HEK293 (cell line): ENCODE measurements around the gene TAS2R38.
A peak's percentile ranks its signal among the peaks of the same experiment; 100 is the strongest.

ENCODE experiments used
- BCL11B ChIP-seq: fragments of 450-650 bp; formaldehyde crosslinking; IDR thresholded peaks from 2 replicates; pipeline ENCODE4 v1.5.1; 2016; ENCODE audit warnings: low read depth, missing biosample characterization, missing genetic modification characterization
- FEZF1 ChIP-seq: fragments of 450-650 bp; formaldehyde crosslinking; IDR thresholded peaks from 2 replicates; pipeline ENCODE4 v1.5.1; 2016; ENCODE audit warnings: missing biosample characterization, missing genetic modification characterization
- GLI4 ChIP-seq: fragments of 450-650 bp; formaldehyde crosslinking; IDR thresholded peaks from 2 replicates; pipeline ENCODE4 v1.5.1; 2016; ENCODE audit warnings: missing biosample characterization, missing genetic modification characterization
- GLIS2 ChIP-seq: fragments of 450-650 bp; formaldehyde crosslinking; IDR thresholded peaks from 2 replicates; pipeline ENCODE4 v1.5.1; 2016; ENCODE audit warnings: missing biosample characterization, missing genetic modification characterization
- KLF7 ChIP-seq: fragments of 450-650 bp; formaldehyde crosslinking; IDR thresholded peaks from 2 replicates; pipeline ENCODE4 v1.5.1; 2016; ENCODE audit warnings: missing biosample characterization, missing genetic modification characterization, borderline replicate concordance
- KLF8 ChIP-seq: fragments of 450-650 bp; formaldehyde crosslinking; IDR thresholded peaks from 2 replicates; pipeline ENCODE4 v1.5.1; 2016; ENCODE audit warnings: missing biosample characterization, missing genetic modification characterization
- MYNN ChIP-seq: fragments of 450-650 bp; formaldehyde crosslinking; IDR thresholded peaks from 2 replicates; pipeline ENCODE4 v1.5.1; 2016; ENCODE audit warnings: missing biosample characterization, missing genetic modification characterization, borderline replicate concordance
- OSR2 ChIP-seq: fragments of 450-650 bp; formaldehyde crosslinking; IDR thresholded peaks from 2 replicates; pipeline ENCODE4 v1.5.1; 2016; ENCODE audit warnings: missing biosample characterization, missing genetic modification characterization
- REST ChIP-seq: fragments of 450-650 bp; formaldehyde crosslinking; IDR thresholded peaks from 2 replicates; pipeline ENCODE4 v1.5.1; 2016; ENCODE audit warnings: missing biosample characterization, missing genetic modification characterization
- SETDB1 ChIP-seq: IDR thresholded peaks from one replicate; pipeline ENCODE4 v1.6.1; 2017; ENCODE audit warnings: mild to moderate bottlenecking, low read length, moderate library complexity, mixed read lengths; ENCODE audit not compliant: insufficient read length
- ZBTB48 ChIP-seq: fragments of 450-650 bp; formaldehyde crosslinking; IDR thresholded peaks from 2 replicates; pipeline ENCODE4 v1.5.1; 2016; ENCODE audit warnings: missing biosample characterization, missing genetic modification characterization
- ZFP37 ChIP-seq: fragments of 450-650 bp; formaldehyde crosslinking; IDR thresholded peaks from 2 replicates; pipeline ENCODE4 v1.5.1; 2016; ENCODE audit warnings: missing biosample characterization, missing genetic modification characterization
- ZNF280C ChIP-seq: fragments of 450-650 bp; formaldehyde crosslinking; IDR thresholded peaks from 2 replicates; pipeline ENCODE4 v1.5.1; 2016; ENCODE audit warnings: missing biosample characterization, missing genetic modification characterization
- ZNF302 ChIP-seq: fragments of 450-650 bp; formaldehyde crosslinking; IDR thresholded peaks from 2 replicates; pipeline ENCODE4 v1.5.1; 2016; ENCODE audit warnings: missing biosample characterization, missing genetic modification characterization, low read depth
- ZNF311 ChIP-seq: fragments of 450-650 bp; formaldehyde crosslinking; IDR thresholded peaks from 2 replicates; pipeline ENCODE4 v1.5.1; 2017; ENCODE audit warnings: missing biosample characterization, missing genetic modification characterization, borderline replicate concordance
- ZNF354C ChIP-seq: fragments of 450-650 bp; formaldehyde crosslinking; IDR thresholded peaks from 2 replicates; pipeline ENCODE4 v1.5.1; 2016; ENCODE audit warnings: missing biosample characterization, missing genetic modification characterization, low read depth, borderline replicate concordance
- ZNF362 ChIP-seq: fragments of 450-650 bp; formaldehyde crosslinking; IDR thresholded peaks from 2 replicates; pipeline ENCODE4 v1.5.1; 2016; ENCODE audit warnings: missing biosample characterization, missing genetic modification characterization
- ZNF391 ChIP-seq: fragments of 450-650 bp; formaldehyde crosslinking; IDR thresholded peaks from 2 replicates; pipeline ENCODE4 v1.5.1; 2016; ENCODE audit warnings: low read depth, missing biosample characterization, missing genetic modification characterization, borderline replicate concordance
- ZNF394 ChIP-seq: fragments of 450-650 bp; formaldehyde crosslinking; IDR thresholded peaks from 2 replicates; pipeline ENCODE4 v1.5.1; 2016; ENCODE audit warnings: missing biosample characterization, missing genetic modification characterization, mild to moderate bottlenecking, moderate library complexity, borderline replicate concordance
- ZNF404 ChIP-seq: fragments of 450-650 bp; formaldehyde crosslinking; IDR thresholded peaks from 2 replicates; pipeline ENCODE4 v1.5.1; 2017; ENCODE audit warnings: missing biosample characterization, missing genetic modification characterization
- ZNF48 ChIP-seq: fragments of 450-650 bp; formaldehyde crosslinking; IDR thresholded peaks from 2 replicates; pipeline ENCODE4 v1.5.1; 2016; ENCODE audit warnings: missing biosample characterization, missing genetic modification characterization
- ZNF544 ChIP-seq: fragments of 450-650 bp; formaldehyde crosslinking; IDR thresholded peaks from 2 replicates; pipeline ENCODE4 v1.5.0; 2017; ENCODE audit warnings: missing biosample characterization, missing genetic modification characterization
- ZNF548 ChIP-seq: fragments of 450-650 bp; formaldehyde crosslinking; IDR thresholded peaks from 2 replicates; pipeline ENCODE4 v1.5.1; 2016; ENCODE audit warnings: missing biosample characterization, missing genetic modification characterization
- ZNF571 ChIP-seq: fragments of 450-650 bp; formaldehyde crosslinking; IDR thresholded peaks from 2 replicates; pipeline ENCODE4 v1.5.0; 2017; ENCODE audit warnings: missing biosample characterization, missing genetic modification characterization
- ZNF580 ChIP-seq: fragments of 450-650 bp; formaldehyde crosslinking; IDR thresholded peaks from 2 replicates; pipeline ENCODE4 v1.5.1; 2016; ENCODE audit warnings: missing biosample characterization, missing genetic modification characterization
- ZNF600 ChIP-seq: fragments of 450-650 bp; formaldehyde crosslinking; IDR thresholded peaks from 2 replicates; pipeline ENCODE4 v1.5.1; 2016; ENCODE audit warnings: missing biosample characterization, missing genetic modification characterization
- ZNF639 ChIP-seq: fragments of 450-650 bp; formaldehyde crosslinking; IDR thresholded peaks from 2 replicates; pipeline ENCODE4 v1.5.1; 2016; ENCODE audit warnings: missing biosample characterization, missing genetic modification characterization
- ZNF670 ChIP-seq: fragments of 450-650 bp; formaldehyde crosslinking; IDR thresholded peaks from 2 replicates; pipeline ENCODE4 v1.5.1; 2016; ENCODE audit warnings: missing biosample characterization, missing genetic modification characterization, low read depth
- ZNF692 ChIP-seq: fragments of 450-650 bp; formaldehyde crosslinking; IDR thresholded peaks from 2 replicates; pipeline ENCODE4 v1.5.1; 2016; ENCODE audit warnings: missing biosample characterization, missing genetic modification characterization
- ZNF785 ChIP-seq: fragments of 450-650 bp; formaldehyde crosslinking; IDR thresholded peaks from 2 replicates; pipeline ENCODE4 v1.5.1; 2016; ENCODE audit warnings: missing biosample characterization, missing genetic modification characterization
- ZNF837 ChIP-seq: fragments of 450-650 bp; formaldehyde crosslinking; IDR thresholded peaks from 2 replicates; pipeline ENCODE4 v1.5.1; 2016; ENCODE audit warnings: missing biosample characterization, missing genetic modification characterization
- ZNF843 ChIP-seq: fragments of 450-650 bp; formaldehyde crosslinking; IDR thresholded peaks from 2 replicates; pipeline ENCODE4 v1.5.1; 2016; ENCODE audit warnings: missing biosample characterization, missing genetic modification characterization

TAS2R38 gene

GRCh38 chr7:142010952-142011548 is 37.5 kb upstream of the TAS2R38 start (continued):
- TF ChIP-seq REST (tag by site-specific recombination), result no peak
- TF ChIP-seq ZNF394 (tag by site-specific recombination), result no peak
- TF ChIP-seq ZNF302 (tag by site-specific recombination), result no peak
- no peak for TF ChIP-seq ZBTB48
- no peak for TF ChIP-seq ZNF785 (tag by site-specific recombination)
- no peak for TF ChIP-seq ZNF280C (tag by site-specific recombination)
- TF ChIP-seq SETDB1, result no peak
- no peak for TF ChIP-seq ZNF571 (tag by site-specific recombination)
- peak; percentile 69 for TF ChIP-seq OSR2 (tag by site-specific recombination)
- TF ChIP-seq ZNF670 (tag by site-specific recombination), result no peak
- no peak for TF ChIP-seq ZNF311
- TF ChIP-seq GLIS2, result no peak
- no peak for TF ChIP-seq ZNF404 (tag by site-specific recombination)
- TF ChIP-seq KLF7 (tag by site-specific recombination), result peak; percentile 43; the same call in 1 of the 2 replicates
- TF ChIP-seq BCL11B (tag by site-specific recombination), result no peak
- TF ChIP-seq ZNF548 (tag by site-specific recombination), result no peak
- no peak for TF ChIP-seq ZNF48 (tag by site-specific recombination)
- peak; percentile 83 for TF ChIP-seq FEZF1
- no peak for TF ChIP-seq GLI4 (tag by site-specific recombination)
- TF ChIP-seq MYNN (tag by site-specific recombination), result no peak
- TF ChIP-seq ZNF600 (tag by site-specific recombination), result no peak
- TF ChIP-seq ZNF580 (tag by site-specific recombination), result peak; percentile 59; the same call in 1 of the 2 replicates
- TF ChIP-seq ZNF837 (tag by site-specific recombination), result no peak
- TF ChIP-seq KLF8 (tag by site-specific recombination), result peak; percentile 90
- no peak for TF ChIP-seq ZNF639 (tag by site-specific recombination)
- peak; percentile 90 for TF ChIP-seq ZNF843
- TF ChIP-seq ZFP37, result no peak
- TF ChIP-seq ZNF354C (tag by site-specific recombination), result no peak
- no peak for TF ChIP-seq ZNF362
- no peak for TF ChIP-seq ZNF391
- no peak for TF ChIP-seq ZNF544
- no peak for TF ChIP-seq ZNF692 (tag by site-specific recombination)
